Muscle of back (tissue), 11 donors: Measurements from ENCODE around the gene CRLF1. TPM values are rescaled to one million over a fixed set of nuclear protein-coding genes. Genes with fewer than 3 reads are reported as not detected.

Source experiments
- DNase-seq, 3 donors: peaks; one replicate each; pipeline versions ENCODE4 v3.0.0 to v3.0.0-alpha.2; 2013
- polyA plus RNA-seq, 10 donors: library from polyadenylated mRNA; unstranded; fragments of 120-200 nt; gene quantifications; one replicate each; pipeline ENCODE4 v1.2.1, GENCODE V29; 2013; ENCODE audit not compliant: insufficient read length in 10 of 10

Gene CRLF1
- polyA plus RNA-seq, 10 donors = 3.2 to 29.6 (median 10.3) TPM

DNA sequence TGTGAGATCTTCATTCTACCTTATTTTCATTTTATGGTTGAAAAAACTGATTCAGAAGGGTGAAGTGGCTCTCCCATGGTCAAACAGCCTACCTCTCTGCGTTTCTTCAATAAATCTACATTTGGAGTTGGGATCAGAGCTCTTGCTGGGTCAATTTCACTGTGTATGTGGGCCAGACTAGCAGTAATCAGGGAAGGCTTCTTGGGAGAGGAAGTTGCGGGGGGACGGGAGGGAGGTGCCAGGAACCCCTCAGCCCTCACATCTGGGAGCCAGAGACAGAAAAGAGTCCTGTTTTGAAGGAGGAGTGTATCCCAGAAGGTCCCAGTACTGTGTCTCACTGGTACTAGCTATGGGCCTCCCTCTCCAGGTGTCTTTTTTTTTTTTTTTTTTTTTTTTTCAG is 48.0 kb downstream of the CRLF1 start:
- no peak for DNase-seq

DNA sequence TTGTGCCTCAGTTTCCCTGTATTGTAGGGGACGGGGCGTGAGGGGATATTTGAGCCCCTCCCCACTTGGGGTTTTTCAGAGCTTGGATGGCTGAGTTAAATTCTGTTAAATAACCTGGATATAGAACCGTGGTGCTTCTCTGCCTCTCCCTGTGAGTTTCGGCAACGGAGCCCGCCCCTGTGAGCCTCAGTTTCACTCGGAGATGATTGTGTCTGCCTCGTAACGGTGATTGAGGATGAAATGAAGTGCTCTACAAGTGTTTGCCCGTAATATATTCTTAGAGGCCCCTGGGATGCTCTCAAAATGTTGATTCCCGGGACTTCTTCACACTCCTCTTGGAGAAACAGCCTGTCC is 48.4 kb downstream of the CRLF1 start:
- no peak for DNase-seq

DNA sequence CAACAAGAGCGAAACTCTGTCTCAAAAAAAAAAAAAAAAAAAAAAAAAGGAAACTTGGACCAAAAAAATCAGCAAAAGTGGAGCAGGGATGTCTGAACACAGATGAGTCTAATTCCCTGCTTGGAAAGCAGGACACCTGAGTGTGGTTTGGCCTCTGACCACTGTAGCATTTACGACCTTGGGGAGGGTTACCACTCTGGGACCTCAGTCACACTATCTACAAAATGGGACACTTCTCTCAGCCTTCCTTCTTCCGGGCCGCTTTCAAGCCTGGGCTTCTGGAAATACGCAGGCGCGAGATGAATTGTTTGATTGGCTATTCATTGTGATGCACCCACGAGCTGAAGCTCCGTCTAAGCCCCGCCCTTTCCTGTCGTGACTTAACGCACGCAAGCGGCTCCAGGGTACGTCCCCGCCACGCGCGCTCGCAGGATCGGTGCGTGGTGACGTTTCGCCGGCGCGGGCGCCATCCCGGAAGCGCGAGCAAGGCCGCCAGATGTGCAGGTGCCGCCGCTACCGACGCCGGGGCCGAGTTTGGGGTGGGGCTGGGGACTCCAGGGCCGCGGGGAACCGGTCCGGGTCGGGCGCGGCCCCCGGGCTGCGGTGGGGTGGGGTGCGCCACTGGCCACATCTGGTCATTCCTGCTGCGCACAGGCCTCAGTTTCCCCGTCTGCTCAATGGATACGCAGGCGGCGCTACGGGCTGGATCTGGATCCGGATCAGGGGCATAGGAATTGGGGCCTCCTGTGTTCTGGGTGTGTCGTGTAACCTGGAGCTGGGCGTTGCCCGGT is 49.0 kb downstream of the CRLF1 start, which contains the start of gene KXD1:
KXD1 (plus strand) TSS at position 460 of the 791 bp plus-strand sequence. CDS start 4,187 bp downstream, outside the sequence.
- peak; percentile 98 to 99 (median 98) for DNase-seq

DNA sequence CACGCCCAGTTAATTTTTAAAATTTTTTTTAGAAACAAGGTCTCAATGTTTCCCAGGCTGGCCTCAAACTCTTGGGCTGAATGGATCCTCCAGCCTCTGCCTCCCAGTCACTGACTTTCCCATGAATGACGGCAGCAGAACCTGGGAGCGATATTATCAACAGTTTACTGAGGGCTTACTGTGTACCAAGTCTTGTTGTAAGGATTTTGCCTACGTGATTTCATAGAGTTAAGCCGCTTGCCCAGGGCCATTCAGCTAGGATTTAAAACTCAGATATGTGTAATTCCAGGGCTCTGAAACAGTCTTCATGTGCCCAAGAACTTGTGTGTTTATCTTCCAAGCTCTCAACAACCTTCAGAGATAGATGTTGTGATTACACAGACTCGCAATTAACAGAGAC is 55.0 kb downstream of the CRLF1 start:
- no peak for DNase-seq

DNA sequence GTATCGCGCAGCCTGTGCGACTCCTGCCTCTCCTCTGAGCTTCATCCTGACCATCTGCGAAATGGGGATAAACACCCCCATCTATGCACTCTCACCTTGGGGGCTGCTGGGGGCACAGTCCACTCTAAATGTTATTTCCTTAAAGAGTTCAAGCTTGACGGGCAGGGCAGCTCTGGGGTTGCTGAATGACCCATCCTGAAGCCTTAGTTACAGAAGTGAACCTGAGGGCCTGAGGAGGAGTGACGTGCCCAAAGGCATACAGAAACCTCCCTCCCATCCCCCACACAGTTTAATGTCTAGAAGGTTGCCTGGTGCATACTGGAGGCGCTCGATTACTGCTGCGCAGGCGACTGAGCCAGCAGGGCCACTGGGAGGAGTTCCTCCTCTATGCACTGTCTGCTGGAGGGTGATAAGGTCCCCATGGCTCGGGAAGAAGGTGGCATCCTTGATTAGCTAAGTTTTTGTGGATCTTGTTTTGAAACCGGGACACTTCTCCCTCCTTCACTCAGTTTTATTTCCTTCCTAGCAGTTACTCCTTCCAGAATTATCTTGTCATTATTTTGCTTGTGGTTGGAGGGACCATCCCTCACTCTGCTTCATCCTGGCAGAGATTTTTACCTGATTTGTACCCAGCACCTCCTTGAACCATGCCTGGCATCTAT is 62.7 kb downstream of the CRLF1 start:
- peak in 2 of 3 donors; percentile 52 to 65 for DNase-seq

Other genes with a start within 250 kb of the CRLF1 start
- gene GDF15, start 220.6 kb downstream of the CRLF1 start, polyA plus RNA-seq = 1 to 10 TPM in 3 of 10 donors, under 1 TPM in 7; 0.26 to 1.8 (median 0.84) TPM
- 1 to 10 TPM; 1.0 to 2.5 (median 1.5) TPM for gene LRRC25, start 209.2 kb downstream of the CRLF1 start, polyA plus RNA-seq
- 100 to 1,000 TPM in 3 of 10 donors, 10 to 100 TPM in 7; 65.2 to 124 (median 96.0) TPM for gene SSBP4, start 187.4 kb downstream of the CRLF1 start, polyA plus RNA-seq
- 100 to 1,000 TPM in 9 of 10 donors, 10 to 100 TPM in 1; 99.2 to 163 (median 127) TPM for gene ISYNA1, start 168.7 kb downstream of the CRLF1 start, polyA plus RNA-seq
- 10 to 100 TPM; 12.2 to 17.7 (median 13.2) TPM for gene ELL, start 84.7 kb downstream of the CRLF1 start, polyA plus RNA-seq
- 100 to 1,000 TPM in 8 of 10 donors, 10 to 100 TPM in 2; 80.2 to 170 (median 117) TPM for gene FKBP8, start 63.2 kb downstream of the CRLF1 start, polyA plus RNA-seq
- gene KXD1, start 48.9 kb downstream of the CRLF1 start, polyA plus RNA-seq = 10 to 100 TPM; 53.0 to 83.0 (median 63.7) TPM
- gene UBA52, start 34.9 kb downstream of the CRLF1 start, polyA plus RNA-seq = 1,000 to 10,000 TPM in 9 of 10 donors, 100 to 1,000 TPM in 1; 951 to 1,390 (median 1,097) TPM
- 10 to 100 TPM; 17.4 to 43.2 (median 27.6) TPM for gene REX1BD, start 18.0 kb downstream of the CRLF1 start, polyA plus RNA-seq
- gene TMEM59L, start 6.1 kb upstream of the CRLF1 start, polyA plus RNA-seq = 10 to 100 TPM in 5 of 10 donors, 1 to 10 TPM in 5; 3.9 to 16.5 (median 10.0) TPM
- 1 to 10 TPM; 3.1 to 4.7 (median 3.6) TPM for gene KLHL26, start 30.2 kb upstream of the CRLF1 start, polyA plus RNA-seq
- gene CRTC1, start 76.9 kb upstream of the CRLF1 start, polyA plus RNA-seq = 10 to 100 TPM; 10.5 to 14.4 (median 11.5) TPM
- 10 to 100 TPM in 6 of 10 donors, 1 to 10 TPM in 2, under 1 TPM in 2; 0.41 to 22.5 (median 10.9) TPM for gene COMP, start 184.5 kb upstream of the CRLF1 start, polyA plus RNA-seq
- gene UPF1, start 225.2 kb upstream of the CRLF1 start, polyA plus RNA-seq = 10 to 100 TPM; 27.4 to 43.7 (median 35.2) TPM